ENCODE measurements around the gene TXNDC5. TPM values are rescaled to one million over a fixed set of nuclear protein-coding genes. Genes with fewer than 3 reads are reported as not detected.

TXNDC5 gene
- total and polyA plus RNA-seq, 9 of the 15 experiments (the other 6 are each of a cell fraction or from before 2014, with no cell fraction given): 33.9 to 156 (median 137) TPM

DNA sequence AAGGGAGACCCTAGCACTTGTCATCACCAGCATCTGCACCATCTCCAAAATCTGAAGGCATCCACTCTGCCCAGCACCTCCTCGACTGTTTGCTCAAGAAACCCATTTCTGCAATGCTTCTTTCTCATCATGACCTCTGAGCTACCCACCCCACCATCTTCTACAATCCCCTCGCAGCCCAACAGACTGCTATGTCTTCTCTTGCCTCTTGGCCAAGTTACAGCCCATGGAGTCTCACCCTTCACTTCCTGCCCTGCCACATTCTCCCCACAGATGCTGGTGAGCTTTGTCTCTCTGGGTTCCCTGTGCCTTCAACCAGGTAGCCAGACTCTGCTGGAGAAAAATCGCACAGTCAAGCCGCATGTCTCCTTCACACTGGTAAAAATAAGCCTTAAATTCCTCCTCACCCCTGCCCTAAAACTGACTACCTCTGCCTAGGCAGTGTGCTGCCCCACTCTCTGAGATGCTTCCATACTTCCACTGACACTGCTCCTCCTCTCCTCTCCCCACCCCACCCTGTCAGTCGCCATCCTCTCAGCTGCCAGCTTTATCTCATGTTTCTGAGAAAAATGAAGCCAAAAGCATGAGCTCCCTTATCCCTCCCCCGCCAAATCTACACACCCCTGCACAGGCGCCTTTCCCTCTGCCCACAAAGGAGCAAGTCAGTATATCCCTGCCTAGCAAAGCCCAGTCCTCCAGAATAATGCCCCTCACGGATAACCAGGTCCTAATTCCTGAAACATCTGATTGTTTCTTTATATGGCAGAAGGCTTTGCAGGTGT, 2.3 kb upstream of the TXNDC5 start (continued):
- TF ChIP-seq, protein P1, sequence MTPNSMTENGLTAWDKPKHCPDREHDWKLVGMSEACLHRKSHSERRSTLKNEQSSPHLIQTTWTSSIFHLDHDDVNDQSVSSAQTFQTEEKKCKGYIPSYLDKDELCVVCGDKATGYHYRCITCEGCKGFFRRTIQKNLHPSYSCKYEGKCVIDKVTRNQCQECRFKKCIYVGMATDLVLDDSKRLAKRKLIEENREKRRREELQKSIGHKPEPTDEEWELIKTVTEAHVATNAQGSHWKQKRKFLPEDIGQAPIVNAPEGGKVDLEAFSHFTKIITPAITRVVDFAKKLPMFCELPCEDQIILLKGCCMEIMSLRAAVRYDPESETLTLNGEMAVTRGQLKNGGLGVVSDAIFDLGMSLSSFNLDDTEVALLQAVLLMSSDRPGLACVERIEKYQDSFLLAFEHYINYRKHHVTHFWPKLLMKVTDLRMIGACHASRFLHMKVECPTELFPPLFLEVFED (CRISPR knock-in tag; conservative IDR thresholded peaks at IDR 0.05): no peak
- TF ChIP-seq ZNF696 (CRISPR knock-in tag; conservative IDR thresholded peaks at IDR 0.05) (no peak), POU5F1 (IDR thresholded peaks at IDR 0.05; ENCODE audit: borderline replicate concordance, low read depth, low read length, partially characterized antibody) (no peak), ZC3H4 (CRISPR knock-in tag; IDR thresholded peaks at IDR 0.05; ENCODE audit: borderline replicate concordance) (no peak), CTBP1 (IDR thresholded peaks at IDR 0.05; ENCODE audit: borderline replicate concordance) (peak; percentile 87; the same call in 1 of the 2 replicates), BACH1 (tag; IDR thresholded peaks at IDR 0.05) (no peak), SIRT6 (IDR thresholded peaks at IDR 0.05; ENCODE audit: low read depth, low read length) (no peak), CREBBP (IDR thresholded peaks at IDR 0.05; ENCODE audit: low read depth, low read length) (no peak), ZNF232 (CRISPR knock-in tag; IDR thresholded peaks at IDR 0.05) (no peak), SMAD3 (CRISPR knock-in tag; conservative IDR thresholded peaks at IDR 0.05) (no peak), NCOR1 (IDR thresholded peaks at IDR 0.05) (no peak; the same call in 1 of the 2 replicates), ZFP30 (CRISPR knock-in tag; IDR thresholded peaks at IDR 0.05; ENCODE audit: borderline replicate concordance) (no peak), ZNF384 (IDR thresholded peaks at IDR 0.05; ENCODE audit: low read depth, low read length) (no peak), ZBTB1 (CRISPR knock-in tag; IDR thresholded peaks at IDR 0.05; ENCODE audit: borderline replicate concordance, low read depth) (no peak)
- TF ChIP-seq, protein P2, sequence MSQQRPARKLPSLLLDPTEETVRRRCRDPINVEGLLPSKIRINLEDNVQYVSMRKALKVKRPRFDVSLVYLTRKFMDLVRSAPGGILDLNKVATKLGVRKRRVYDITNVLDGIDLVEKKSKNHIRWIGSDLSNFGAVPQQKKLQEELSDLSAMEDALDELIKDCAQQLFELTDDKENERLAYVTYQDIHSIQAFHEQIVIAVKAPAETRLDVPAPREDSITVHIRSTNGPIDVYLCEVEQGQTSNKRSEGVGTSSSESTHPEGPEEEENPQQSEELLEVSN (IDR thresholded peaks at IDR 0.05; ENCODE audit: borderline replicate concordance in 1 of 2, extremely low read depth in 1 of 2, insufficient read depth in 1 of 2, insufficient read length in 1 of 2, low read depth in 1 of 2, low read length in 1 of 2, poor library complexity in 1 of 2, severe bottlenecking in 1 of 2): no peak
- TF ChIP-seq, protein P3, sequence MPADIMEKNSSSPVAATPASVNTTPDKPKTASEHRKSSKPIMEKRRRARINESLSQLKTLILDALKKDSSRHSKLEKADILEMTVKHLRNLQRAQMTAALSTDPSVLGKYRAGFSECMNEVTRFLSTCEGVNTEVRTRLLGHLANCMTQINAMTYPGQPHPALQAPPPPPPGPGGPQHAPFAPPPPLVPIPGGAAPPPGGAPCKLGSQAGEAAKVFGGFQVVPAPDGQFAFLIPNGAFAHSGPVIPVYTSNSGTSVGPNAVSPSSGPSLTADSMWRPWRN (IDR thresholded peaks at IDR 0.05; ENCODE audit: low read depth): peak; percentile 69; the same call in 1 of the 2 replicates
- TF ChIP-seq, protein P4, sequence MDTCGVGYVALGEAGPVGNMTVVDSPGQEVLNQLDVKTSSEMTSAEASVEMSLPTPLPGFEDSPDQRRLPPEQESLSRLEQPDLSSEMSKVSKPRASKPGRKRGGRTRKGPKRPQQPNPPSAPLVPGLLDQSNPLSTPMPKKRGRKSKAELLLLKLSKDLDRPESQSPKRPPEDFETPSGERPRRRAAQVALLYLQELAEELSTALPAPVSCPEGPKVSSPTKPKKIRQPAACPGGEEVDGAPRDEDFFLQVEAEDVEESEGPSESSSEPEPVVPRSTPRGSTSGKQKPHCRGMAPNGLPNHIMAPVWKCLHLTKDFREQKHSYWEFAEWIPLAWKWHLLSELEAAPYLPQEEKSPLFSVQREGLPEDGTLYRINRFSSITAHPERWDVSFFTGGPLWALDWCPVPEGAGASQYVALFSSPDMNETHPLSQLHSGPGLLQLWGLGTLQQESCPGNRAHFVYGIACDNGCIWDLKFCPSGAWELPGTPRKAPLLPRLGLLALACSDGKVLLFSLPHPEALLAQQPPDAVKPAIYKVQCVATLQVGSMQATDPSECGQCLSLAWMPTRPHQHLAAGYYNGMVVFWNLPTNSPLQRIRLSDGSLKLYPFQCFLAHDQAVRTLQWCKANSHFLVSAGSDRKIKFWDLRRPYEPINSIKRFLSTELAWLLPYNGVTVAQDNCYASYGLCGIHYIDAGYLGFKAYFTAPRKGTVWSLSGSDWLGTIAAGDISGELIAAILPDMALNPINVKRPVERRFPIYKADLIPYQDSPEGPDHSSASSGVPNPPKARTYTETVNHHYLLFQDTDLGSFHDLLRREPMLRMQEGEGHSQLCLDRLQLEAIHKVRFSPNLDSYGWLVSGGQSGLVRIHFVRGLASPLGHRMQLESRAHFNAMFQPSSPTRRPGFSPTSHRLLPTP (IDR thresholded peaks at IDR 0.05; ENCODE audit: borderline replicate concordance, extremely low read depth, insufficient read length): no peak
- TF ChIP-seq, protein P5, sequence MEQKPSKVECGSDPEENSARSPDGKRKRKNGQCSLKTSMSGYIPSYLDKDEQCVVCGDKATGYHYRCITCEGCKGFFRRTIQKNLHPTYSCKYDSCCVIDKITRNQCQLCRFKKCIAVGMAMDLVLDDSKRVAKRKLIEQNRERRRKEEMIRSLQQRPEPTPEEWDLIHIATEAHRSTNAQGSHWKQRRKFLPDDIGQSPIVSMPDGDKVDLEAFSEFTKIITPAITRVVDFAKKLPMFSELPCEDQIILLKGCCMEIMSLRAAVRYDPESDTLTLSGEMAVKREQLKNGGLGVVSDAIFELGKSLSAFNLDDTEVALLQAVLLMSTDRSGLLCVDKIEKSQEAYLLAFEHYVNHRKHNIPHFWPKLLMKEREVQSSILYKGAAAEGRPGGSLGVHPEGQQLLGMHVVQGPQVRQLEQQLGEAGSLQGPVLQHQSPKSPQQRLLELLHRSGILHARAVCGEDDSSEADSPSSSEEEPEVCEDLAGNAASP (IDR thresholded peaks at IDR 0.05): no peak
